Right lobe of liver (tissue), 4 donors: ENCODE data around the gene AAMP.

Source experiments
- POLR2A ChIP-seq: fragments of 450-650 bp; IDR thresholded peaks from one replicate; pipeline ENCODE4 v1.6.1; 2017; ENCODE audit warnings: antibody characterized with exemption, mild to moderate bottlenecking
- TF ChIP-seq, protein P1 (sequence below), 4 donors: fragments of 200-600 bp in 3 of 4; fragments of 450-650 bp in 1 of 4; IDR thresholded peaks; one replicate each; pipeline versions ENCODE4 v1.5.1 to v1.8.0; 2016 to 2022; ENCODE audit warnings: antibody characterized with exemption in 4 of 4, mild to moderate bottlenecking in 2 of 4
- donor health status: DM: no; HTN: no; CAD: no.
- donor health status: DM: no; HTN: no; CAD: no.
- donor health status: DM: no; HTN: yes; CAD: no.

- TF ChIP-seq, protein P1, sequence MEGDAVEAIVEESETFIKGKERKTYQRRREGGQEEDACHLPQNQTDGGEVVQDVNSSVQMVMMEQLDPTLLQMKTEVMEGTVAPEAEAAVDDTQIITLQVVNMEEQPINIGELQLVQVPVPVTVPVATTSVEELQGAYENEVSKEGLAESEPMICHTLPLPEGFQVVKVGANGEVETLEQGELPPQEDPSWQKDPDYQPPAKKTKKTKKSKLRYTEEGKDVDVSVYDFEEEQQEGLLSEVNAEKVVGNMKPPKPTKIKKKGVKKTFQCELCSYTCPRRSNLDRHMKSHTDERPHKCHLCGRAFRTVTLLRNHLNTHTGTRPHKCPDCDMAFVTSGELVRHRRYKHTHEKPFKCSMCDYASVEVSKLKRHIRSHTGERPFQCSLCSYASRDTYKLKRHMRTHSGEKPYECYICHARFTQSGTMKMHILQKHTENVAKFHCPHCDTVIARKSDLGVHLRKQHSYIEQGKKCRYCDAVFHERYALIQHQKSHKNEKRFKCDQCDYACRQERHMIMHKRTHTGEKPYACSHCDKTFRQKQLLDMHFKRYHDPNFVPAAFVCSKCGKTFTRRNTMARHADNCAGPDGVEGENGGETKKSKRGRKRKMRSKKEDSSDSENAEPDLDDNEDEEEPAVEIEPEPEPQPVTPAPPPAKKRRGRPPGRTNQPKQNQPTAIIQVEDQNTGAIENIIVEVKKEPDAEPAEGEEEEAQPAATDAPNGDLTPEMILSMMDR (IDR thresholded peaks at IDR 0.05): no peak
- TF ChIP-seq POLR2A: no peak
Measured at GRCh38 chr2:218294430-218295022, 24.6 kb upstream of the AAMP start.
